ENCODE measurements around the gene VSTM2B.

DNA sequence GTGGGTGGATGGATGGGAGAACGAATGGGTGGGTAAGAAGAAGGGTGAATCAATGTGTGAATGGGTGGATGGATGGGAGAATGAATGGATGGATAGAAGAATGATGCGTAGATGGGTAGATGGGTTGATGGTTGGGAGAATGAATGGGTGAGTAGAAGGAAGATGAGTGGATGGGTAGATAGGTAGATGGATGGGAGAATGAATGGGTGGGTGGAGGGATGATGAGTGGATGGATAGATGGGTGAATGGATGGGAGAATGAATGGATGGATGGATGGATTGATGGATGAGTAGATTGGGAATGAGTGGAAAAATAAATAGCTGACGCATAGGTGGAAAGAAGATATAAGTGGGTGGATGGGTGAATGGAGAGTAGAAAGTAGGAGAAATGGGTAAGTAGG, 16.5 kb downstream of the VSTM2B start:
- TF ChIP-seq EZH2phosphoT487 (IDR thresholded peaks at IDR 0.05) (no peak), EZH2 (IDR thresholded peaks at IDR 0.05) (no peak)
- TF ChIP-seq, protein P1, sequence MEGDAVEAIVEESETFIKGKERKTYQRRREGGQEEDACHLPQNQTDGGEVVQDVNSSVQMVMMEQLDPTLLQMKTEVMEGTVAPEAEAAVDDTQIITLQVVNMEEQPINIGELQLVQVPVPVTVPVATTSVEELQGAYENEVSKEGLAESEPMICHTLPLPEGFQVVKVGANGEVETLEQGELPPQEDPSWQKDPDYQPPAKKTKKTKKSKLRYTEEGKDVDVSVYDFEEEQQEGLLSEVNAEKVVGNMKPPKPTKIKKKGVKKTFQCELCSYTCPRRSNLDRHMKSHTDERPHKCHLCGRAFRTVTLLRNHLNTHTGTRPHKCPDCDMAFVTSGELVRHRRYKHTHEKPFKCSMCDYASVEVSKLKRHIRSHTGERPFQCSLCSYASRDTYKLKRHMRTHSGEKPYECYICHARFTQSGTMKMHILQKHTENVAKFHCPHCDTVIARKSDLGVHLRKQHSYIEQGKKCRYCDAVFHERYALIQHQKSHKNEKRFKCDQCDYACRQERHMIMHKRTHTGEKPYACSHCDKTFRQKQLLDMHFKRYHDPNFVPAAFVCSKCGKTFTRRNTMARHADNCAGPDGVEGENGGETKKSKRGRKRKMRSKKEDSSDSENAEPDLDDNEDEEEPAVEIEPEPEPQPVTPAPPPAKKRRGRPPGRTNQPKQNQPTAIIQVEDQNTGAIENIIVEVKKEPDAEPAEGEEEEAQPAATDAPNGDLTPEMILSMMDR (IDR thresholded peaks at IDR 0.05): no peak
